Measurements from ENCODE around the gene TMEM247.

TMEM247 gene

GRCh38 chr2:46481198-46482193 lies 2.1 kb downstream of the TMEM247 start:
- no peak for DNase-seq
- intact Hi-C loops (cut with DNase I) = no loop called here

GRCh38 chr2:46482490-46482889 lies 3.1 kb downstream of the TMEM247 start:
- DNase-seq = no peak
- intact Hi-C loops (cut with DNase I) = no loop called here

GRCh38 chr2:46485002-46485401 lies 5.6 kb downstream of the TMEM247 start:
- intact Hi-C loops (cut with DNase I) = no loop called here
- no peak for DNase-seq

- DNase-seq = no peak
- intact Hi-C loops (cut with DNase I) = no loop called here
Observed at GRCh38 chr2:46486436-46486835, 7.1 kb downstream of the TMEM247 start.

DNA sequence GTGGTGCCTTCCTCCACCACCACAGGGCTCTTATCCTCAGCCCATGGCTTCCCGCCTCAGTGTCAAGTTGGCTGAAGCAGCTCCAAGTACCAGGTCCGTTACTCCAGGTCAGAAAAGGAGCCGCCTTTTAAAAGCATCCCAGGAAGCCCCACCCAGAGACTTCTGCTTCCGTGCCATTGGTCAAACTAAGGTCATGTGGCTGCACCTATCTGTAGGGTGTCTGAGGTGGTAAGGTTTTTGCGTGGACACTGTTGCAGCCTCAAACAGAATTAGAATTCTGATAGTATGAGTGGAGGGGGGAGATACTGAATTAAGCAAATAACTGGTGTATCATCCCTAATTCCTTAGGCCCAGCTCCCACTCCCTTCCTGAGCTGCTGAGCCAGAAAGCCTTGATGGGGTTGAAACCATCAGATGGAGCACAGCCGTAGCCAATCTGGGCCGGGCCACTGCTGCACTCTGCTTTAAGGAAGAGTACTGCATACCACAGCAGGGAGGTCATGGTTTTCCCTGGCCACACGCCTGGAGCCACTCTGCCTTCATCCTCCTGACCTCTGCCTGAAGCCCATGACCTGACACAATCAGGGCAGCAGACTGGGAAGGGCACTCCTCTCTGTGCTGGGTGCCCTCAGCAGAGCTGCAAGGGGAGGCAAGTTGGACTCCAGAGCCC lies 8.4 kb downstream of the TMEM247 start:
- no peak for DNase-seq

DNA sequence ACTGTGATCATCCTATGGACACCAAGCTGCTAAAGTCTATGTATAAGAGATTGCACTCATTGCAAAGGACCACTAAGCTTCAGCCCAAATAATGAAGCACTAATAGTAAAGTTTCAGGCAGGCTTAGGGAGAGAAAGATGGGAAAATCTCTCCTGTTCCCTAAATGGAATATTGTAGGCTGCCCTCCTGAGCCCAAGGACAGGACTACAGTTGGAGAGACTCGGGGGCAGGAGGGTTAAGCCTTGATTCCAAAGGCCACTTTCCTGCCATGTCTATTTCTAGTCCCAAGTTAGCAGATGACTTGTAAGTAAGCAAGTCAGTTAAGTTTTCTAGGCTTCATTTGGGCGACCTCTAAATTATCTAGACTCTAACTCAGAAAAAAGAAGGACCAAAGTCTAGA lies 9.0 kb downstream of the TMEM247 start:
- intact Hi-C loops (cut with DNase I) = no loop called here
- DNase-seq = no peak

More for the DNA sequence above, 8.4 kb downstream of the TMEM247 start:
- intact Hi-C loops (cut with DNase I) = no loop called here

DNA sequence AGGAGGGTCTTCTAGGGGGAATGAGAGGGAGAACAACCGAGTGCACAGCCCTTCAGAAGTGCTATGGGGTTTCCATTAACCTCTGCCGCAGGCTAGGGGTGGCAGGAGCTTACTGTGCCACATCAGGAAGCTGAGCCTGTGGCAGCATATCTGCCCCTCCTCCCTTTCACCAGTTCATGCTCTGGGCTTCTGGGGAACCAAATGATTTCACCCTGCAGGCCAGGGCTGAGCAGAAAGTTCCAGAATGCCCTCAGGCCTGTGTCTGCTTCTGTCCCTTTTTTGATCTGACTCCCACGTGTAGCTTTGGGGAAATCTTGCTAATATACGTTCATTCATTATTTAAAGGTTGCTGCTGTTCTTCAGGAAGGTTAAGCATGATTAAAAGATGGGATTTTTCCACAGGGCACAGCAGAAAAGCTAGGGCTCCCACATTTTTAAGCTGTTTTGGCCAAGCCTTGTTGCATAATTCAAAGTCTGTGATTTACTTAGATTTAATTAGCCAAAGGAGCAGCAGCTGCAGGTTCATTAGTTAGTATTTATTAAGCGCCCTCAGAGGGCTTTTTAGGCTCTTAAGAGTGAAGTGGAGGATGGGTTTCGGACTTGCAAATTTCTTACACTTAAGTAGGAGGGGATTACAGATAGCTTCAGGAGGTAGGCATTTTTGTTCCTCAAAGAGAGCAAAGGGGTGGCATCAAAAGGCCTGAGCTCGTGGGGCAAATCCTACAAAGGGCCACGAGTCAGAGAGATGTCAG lies 10.2 kb downstream of the TMEM247 start:
- intact Hi-C loops (cut with DNase I) = no loop called here
- DNase-seq = peak in 23 of 42 donors; percentile 13 to 65 (median 51)

- DNase-seq = peak; percentile 60 to 90 (median 77)
- intact Hi-C loops (cut with DNase I) = no loop called here
Observed at GRCh38 chr2:46490521-46491141, 11.3 kb downstream of the TMEM247 start.

DNA sequence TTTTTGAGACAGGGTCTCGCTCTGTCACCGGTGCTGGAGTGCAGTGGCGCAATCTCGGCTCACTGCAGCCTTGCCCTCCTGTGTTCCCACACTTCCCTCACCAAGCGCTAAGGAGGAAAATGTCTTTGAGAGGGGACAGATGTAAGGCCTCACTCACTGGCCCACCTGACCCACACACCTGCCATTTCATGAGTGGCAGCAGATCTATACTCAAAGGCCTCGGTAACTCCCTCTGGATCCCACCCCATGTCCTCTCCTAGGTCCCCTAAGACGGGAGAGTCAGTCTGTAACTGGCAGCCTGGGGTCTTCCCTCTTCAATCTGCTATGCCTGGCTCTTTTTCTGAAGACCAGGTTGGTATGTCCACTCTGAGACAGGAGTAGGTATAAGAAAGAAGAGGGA lies 12.9 kb downstream of the TMEM247 start:
- no peak for DNase-seq
- intact Hi-C loops (cut with DNase I) = no loop called here

GRCh38 chr2:46493241-46493970 lies 14.0 kb downstream of the TMEM247 start:
- intact Hi-C loops (cut with DNase I) = no loop called here
- DNase-seq = peak in 7 of 42 donors; percentile 10 to 66 (median 30)

DNA sequence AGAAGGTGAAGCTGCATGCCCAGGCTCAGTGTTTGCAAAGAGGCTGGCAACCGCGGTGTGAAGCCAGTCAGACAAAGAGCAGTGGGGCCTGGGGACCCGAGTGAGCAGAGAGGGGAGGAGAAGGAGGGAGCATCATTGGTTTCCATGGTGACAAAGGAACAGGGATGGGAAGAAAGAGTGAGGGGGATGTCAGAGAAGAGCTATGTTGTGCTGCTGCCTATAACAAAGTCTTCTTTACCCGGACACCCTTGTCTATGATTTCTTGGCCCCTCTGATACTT lies 14.5 kb downstream of the TMEM247 start:
- intact Hi-C loops (cut with DNase I) = no loop called here
- DNase-seq = peak in 24 of 42 donors; percentile 20 to 68 (median 40)

GRCh38 chr2:46494596-46494995 lies 15.2 kb downstream of the TMEM247 start:
- intact Hi-C loops (cut with DNase I) = no loop called here

DNA sequence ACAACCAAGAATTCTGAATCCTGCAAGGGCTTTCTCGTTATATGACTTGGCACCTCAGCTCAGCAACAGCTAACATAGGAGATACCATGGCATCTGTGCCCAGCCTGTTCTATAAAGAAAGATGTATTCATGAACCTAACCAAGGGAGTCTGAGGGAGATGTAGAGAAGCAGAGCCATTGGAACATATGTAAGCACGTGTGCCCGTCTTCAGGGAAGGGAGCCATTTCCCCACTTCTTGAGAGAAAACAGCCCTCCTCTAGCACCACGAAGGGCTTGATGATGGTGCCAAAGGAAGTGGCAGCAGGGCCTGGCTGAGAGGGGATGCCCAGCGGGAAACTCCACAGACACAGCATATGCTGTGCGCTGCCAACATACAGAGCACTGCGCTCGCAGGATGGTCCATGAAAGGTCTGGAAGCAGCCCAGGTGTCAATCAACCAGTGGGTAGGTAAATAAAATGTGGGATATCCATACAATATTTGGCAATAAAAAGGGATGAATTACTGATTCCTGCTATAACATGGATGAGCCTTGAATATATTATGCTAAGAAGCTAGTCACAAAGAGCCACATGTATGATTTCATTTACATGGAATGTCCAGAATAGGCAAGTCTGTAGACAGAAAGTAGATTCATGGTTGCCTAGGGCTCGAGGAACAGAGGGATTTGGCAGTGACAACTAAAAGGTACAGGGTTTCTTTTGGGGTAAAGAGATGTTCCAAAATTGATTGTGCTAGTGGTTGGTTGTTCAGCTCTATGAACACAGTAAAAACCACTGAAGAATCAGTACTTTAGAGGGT lies 16.1 kb downstream of the TMEM247 start:
- no peak for DNase-seq
- intact Hi-C loops (cut with DNase I) = no loop called here

More at GRCh38 chr2:46494596-46494995, 15.2 kb downstream of the TMEM247 start:
- DNase-seq = no peak

DNA sequence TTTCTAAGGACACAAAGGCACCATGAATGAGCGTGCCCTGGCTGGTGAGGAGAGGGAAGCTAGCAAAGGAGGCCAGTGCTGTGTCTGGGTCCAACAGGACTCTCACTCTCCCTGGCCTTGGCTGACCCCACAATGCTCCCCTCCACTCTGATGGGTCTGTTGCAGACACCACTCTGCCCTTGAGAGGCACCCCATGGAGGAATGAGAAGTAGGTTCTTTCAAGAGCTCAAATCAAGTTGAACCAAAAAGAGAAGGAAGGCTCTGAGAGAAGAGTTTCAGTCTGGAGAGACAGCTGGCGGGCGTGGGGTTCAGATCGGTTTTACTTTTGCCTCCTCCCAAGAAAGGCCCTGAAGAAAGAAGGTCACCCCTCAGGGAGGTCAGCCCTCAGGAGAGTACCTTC lies 18.4 kb downstream of the TMEM247 start:
- DNase-seq = no peak

DNA sequence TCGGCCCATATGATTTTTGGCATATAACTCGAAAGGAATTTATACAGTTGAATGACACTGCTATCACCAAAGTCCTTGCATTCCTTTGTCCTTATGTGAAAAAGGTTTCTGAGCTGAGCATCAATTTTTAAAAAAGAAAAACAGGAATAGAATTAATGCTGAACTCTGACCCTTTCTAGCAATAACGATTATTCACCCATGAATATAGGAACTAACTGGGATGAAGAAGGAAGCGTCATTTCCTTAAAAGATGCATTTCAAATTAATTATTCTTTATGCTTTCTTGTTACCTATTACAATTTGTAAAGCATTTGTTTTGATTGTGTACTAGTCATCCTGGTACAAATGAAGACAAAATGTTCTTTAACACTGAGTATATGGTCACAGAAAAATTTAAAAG lies 19.3 kb downstream of the TMEM247 start:
- no peak for DNase-seq
- intact Hi-C loops (cut with DNase I) = no loop called here

More for the DNA sequence above, 18.4 kb downstream of the TMEM247 start:
- intact Hi-C loops (cut with DNase I) = no loop called here

GRCh38 chr2:46499392-46499785 lies 20.0 kb downstream of the TMEM247 start:
- peak in 4 of 42 donors; percentile 23 to 46 (median 30) for DNase-seq
- intact Hi-C loops (cut with DNase I) = no loop called here

DNA sequence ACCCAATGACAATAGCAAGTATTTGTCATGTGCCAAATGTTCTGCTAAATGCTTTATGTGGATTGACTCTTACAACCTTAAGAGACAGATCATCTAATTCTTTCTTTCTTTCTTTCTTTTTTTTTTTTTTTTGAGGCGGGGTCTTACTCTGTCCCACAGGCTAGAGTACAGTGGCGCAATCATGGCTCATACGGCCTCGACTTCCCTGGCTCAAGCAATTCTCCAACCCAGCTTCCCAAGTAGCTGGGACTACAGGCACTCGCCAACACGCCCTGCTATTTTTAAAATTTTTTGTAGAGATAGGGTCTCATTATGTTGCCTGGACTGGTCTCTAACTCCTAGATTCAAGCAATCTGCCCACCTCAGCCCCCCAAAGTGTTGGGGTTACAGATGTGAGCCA lies 21.4 kb downstream of the TMEM247 start:
- intact Hi-C loops (cut with DNase I) = no loop called here
- peak in 1 of 42 donors; percentile 7 for DNase-seq
